Globus pallidus (tissue), 1 donor: Measurements from ENCODE around the gene ABCA8.
"Not testable (repeated sequence)": the region's sequence is repeated elsewhere in the genome, so short reads cannot be mapped to it uniquely, and the experiment has no call there.

ENCODE experiments used
- DNase-seq: peaks from one replicate; pipeline ENCODE4 v3.0.0-alpha.2; 2015; ENCODE audit warnings: low spot score

ABCA8 gene, protein sequence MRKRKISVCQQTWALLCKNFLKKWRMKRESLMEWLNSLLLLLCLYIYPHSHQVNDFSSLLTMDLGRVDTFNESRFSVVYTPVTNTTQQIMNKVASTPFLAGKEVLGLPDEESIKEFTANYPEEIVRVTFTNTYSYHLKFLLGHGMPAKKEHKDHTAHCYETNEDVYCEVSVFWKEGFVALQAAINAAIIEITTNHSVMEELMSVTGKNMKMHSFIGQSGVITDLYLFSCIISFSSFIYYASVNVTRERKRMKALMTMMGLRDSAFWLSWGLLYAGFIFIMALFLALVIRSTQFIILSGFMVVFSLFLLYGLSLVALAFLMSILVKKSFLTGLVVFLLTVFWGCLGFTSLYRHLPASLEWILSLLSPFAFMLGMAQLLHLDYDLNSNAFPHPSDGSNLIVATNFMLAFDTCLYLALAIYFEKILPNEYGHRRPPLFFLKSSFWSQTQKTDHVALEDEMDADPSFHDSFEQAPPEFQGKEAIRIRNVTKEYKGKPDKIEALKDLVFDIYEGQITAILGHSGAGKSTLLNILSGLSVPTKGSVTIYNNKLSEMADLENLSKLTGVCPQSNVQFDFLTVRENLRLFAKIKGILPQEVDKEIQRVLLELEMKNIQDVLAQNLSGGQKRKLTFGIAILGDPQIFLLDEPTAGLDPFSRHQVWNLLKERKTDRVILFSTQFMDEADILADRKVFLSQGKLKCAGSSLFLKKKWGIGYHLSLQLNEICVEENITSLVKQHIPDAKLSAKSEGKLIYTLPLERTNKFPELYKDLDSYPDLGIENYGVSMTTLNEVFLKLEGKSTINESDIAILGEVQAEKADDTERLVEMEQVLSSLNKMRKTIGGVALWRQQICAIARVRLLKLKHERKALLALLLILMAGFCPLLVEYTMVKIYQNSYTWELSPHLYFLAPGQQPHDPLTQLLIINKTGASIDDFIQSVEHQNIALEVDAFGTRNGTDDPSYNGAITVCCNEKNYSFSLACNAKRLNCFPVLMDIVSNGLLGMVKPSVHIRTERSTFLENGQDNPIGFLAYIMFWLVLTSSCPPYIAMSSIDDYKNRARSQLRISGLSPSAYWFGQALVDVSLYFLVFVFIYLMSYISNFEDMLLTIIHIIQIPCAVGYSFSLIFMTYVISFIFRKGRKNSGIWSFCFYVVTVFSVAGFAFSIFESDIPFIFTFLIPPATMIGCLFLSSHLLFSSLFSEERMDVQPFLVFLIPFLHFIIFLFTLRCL (N-terminal part only)

DNA sequence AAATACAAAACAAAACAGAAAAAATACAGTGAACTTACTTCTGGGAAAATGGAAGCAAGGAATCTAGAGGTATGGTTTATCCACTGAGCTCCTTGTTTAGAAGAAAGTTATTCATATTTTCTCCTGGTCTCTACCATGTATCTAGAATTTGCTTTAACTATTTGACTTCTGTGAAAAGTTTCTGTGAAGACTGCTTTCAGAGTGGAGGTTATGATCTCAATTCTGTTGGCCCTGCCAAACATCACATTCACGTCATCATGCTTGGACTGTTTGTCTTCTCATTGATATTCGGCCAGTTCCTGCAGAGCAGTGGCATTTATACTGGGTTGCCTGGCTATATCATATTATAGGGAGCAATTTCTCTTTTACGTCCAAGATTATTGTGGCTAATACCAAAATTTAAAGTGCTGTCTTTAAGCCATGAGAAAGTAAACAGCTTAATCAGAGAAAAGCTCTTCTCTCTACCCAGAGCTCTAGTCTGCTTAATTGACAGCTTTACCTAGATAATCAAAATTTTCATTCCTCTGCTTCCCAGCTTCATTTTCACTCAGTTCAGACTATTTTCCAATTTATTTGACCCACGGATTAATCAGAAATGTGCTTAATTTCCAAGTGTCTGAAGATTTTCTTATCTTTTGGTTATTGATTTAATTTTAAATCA, at the start of gene ABCA8:
TSS of gene ABCA8 (minus strand) at position 212 of the 661 bp plus-strand sequence. CDS start 13,358 bp downstream, outside the sequence.
- DNase-seq = peak; percentile 94

DNA sequence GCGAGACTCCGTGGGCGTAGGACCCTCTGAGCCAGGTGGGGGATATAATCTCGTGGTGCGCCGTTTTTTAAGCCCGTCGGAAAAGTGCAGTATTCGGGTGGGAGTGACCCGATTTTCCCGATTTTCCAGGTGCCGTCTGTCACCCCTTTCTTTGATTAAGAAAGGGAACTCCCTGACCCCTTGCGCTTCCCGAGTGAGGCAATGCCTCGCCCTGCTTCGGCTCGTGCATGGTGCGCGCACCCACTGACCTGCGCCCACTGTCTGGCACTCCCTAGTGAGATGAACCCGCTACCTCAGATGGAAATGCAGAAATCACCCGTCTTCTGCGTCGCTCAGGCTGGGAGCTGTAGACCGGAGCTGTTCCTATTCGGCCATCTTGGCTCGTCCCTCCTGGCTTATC, 49.6 kb upstream of the ABCA8 start:
- DNase-seq = not testable (repeated sequence)

DNA sequence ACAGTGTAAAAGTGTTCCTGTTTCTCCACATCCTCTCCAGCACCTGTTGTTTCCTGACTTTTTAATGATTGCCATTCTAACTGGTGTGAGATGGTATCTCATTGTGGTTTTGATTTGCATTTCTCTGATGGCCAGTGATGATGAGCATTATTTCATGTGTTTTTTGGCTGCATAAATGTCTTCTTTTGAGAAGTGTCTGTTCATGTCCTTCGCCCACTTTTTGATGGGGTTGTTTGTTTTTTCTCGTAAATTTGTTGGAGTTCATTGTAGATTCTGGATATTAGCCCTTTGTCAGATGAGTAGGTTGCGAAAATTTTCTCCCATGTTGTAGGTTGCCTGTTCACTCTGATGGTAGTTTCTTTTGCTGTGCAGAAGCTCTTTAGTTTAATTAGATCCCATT, 44.6 kb upstream of the ABCA8 start:
- DNase-seq = not testable (repeated sequence)

DNA sequence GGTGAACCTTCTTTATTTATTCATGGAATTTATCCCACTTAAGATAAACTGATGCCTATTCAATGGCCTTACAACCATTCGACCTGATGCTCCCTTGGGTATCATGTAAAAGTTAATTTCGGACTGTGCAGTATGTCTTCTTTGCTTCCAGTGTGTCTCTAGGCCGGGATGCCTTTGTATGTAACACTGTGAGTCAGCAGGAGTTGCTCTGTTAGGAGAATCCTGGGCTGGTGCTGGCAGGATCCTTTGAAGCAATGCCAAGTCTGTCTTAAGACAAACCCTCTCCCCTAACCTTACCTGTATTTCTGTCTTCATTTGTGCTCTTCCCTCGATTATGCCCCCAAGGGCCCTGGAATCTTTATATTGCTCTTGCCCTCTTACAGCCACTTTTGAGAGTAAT, 37.9 kb upstream of the ABCA8 start:
- no peak for DNase-seq

DNA sequence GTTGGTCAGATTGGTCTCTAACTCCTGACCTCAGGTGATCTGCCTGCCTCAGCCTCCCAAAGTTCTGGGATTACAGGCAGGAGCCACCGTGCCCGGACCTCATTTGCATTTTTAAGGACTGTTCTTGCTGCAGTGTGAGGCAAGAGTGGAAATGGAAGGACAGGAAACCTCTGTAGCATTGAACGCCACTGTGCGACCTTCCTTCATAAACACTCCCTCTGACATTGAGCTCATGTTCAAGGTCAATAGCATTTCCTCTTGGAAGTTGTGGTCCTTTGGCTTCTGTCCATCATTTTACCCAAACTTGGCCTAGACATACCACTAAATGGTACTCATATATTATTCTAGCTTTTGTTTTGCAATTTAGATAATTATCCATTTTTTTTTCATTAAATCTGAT, 32.8 kb upstream of the ABCA8 start:
- DNase-seq = no peak

DNA sequence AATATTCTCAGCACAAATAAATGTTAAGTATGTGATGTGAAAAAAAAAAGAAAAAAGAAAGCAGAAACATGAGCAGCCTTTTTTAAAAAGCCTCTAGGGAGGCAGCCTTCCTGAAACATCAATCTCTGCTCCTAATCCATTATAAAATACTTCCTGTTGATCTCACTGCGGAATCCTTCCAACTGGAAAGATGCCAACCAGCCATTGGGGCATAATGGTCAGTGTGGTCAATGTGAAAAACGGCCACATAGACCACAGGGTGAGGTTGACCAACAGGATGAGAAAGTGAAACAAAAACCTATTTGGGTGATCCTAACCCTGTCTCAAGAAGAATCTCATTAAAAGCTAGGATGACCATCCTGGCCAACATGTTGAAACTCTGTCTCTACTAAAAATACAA, 26.1 kb upstream of the ABCA8 start:
- no peak for DNase-seq

DNA sequence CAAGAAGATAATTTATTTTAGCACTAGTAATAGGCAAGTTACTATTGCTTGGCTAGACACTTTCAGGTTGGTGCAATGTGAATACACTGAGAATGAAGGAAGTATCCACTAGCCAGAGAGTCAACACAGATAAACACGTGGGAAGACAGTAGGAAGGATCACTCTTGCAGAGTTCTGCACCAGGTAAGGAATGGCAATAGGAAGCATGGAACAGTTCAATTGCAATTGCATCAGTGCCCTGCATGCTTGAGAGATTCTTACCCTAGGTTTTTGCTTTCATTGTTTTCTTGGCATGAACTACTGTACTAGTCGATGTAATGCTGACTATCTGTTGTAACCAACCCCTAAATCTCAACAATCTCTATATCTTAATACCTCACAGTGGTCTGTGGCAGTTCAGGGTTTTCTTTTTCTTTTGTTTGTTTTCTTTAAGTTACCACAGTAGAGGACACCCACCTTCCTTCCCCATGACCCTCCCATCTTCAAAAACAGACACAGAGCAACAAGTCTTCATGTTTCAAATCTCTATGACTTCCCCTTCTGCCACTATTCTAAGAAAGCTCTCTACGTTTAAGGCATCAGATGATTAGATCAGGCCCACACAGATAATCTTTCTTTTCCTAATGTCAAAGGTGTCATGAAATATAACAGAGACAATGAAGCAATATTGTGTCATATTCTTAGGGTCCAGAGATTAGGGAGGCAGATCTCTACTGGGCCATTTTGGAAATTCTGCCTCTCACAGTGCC, 18.1 kb upstream of the ABCA8 start:
- DNase-seq = no peak

DNA sequence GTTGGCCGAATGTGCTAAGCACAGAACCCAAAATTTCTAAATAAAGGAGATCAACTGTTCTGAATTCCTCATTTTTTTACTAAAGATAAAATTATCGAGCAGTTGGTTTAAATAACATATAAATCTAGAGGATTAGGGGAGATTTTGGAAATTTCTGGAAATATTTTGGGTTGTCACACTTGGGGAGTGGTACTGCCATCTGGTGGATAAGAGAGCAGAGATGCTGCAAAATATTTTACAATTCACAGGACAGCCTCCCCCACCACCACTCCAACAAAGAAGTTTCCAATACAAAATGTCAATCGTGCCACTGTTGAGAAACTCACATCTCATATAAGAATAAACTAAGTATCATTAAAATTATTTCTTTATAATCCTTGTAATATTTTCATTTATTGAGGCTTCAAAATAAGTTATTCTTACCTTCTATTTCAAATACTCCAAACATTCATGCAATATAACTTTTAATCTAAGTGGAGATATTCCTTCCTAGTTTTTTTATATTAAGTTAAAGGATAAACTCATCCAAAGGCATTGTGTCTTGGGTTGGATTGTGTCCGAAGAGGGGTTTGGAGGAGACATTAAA, 17.0 kb upstream of the ABCA8 start:
- peak; percentile 78 for DNase-seq

DNA sequence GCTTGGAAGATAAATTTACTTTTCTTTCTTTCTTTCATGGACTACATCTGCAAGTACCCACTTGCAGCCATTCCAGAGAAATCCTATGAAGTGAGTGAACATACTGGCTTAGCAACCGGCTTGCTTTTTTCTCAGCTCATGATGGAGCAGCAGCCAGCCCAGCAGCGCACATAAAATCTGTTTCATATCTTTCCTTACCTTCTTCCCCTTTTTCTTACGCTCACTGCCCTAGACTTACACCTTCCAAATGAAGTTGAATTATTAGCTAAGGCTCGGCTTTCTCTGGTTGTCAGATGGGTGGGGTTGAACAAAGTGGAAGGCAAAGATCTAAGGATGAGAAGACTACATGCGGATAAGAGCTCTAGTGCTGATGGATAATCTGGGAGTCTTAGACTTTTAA, 13.9 kb upstream of the ABCA8 start:
- no peak for DNase-seq

DNA sequence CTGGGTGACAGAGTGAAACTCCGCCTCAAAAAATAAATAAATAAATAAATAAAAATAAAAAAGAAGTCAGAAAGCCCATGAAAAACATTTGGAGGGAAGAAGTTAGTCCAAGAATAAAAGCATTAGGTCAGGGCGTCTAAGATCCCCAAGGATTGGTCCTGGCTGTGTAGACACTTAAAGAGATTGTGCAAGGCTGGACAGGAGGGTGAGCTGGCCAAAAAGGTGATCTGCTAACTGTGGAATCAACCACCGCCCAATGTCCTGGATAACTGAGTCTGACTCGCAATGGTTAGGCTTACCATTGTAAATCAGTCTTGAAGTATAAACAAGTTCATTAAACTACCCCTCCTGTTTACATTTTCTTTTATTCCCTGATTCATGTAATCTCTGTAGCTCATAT, 8.8 kb upstream of the ABCA8 start:
- DNase-seq = no peak

DNA sequence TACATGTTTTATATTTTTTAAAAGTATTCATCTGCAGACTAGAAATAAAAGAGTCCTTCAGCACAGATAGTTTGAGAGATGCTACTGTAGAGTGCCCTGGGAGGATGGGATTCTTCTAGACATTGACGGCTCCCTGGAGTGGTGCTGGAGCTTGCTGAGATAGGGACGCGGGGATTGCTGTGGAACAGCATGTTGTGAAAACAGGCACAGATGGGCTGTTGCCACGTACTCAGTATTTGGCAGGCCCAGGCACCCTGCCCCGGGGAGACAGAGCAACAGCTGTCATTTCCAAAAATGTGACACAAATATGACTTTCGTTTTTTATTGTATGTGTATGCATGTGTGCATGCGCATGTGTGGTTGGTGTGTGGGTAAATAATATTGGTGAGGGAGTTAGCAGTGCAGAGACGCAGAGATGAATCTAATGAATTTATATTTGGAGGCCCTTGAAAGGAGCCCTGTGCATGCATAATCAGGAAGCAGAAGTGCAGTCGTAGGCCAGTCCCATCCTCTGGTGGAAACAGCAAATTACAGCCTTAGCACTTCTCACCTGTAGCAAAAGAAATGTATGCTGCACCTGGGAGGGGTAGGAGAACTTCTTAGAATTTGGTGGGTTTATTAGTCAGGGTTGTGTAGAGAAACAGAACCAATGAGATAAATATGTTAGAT, 6.2 kb upstream of the ABCA8 start:
- no peak for DNase-seq

DNA sequence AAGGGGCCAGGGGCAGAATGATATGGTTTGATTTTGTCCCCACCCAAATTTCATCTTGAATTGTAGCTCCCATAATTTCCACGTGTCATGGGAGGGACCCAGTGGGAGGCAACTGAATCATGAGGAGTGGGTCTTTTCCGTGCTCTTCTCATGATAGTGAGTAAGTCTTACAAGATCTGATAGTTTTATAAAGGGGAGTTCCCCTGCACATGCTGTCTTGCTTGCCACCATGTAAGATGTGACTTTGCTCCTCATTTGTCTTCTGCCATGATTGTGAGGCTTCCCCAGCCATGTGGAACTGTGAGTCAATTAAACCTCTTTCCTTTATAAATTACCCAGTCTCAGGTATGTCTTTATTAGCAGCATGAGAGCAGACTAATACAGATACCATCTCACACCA, 3.9 kb upstream of the ABCA8 start:
- DNase-seq = not testable (repeated sequence)

DNA sequence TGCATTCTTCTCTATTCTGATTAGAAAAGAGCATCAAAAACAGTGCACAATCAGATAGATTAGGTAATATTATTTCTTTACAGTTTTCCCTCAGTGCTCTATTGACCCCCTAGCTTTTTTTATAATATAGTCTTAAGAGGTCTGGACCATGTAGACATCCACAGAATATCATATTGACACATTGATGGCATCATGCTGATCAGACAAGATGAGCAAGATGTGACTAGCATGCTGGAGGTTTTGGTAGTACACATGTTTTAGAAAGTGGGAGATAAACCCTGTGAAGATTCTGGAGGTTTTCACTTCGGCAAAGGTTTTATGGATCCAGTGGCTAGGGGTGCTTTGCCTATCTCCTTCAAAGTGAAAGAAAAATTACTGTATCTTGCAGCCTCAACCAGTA, 2.8 kb upstream of the ABCA8 start:
- no peak for DNase-seq

DNA sequence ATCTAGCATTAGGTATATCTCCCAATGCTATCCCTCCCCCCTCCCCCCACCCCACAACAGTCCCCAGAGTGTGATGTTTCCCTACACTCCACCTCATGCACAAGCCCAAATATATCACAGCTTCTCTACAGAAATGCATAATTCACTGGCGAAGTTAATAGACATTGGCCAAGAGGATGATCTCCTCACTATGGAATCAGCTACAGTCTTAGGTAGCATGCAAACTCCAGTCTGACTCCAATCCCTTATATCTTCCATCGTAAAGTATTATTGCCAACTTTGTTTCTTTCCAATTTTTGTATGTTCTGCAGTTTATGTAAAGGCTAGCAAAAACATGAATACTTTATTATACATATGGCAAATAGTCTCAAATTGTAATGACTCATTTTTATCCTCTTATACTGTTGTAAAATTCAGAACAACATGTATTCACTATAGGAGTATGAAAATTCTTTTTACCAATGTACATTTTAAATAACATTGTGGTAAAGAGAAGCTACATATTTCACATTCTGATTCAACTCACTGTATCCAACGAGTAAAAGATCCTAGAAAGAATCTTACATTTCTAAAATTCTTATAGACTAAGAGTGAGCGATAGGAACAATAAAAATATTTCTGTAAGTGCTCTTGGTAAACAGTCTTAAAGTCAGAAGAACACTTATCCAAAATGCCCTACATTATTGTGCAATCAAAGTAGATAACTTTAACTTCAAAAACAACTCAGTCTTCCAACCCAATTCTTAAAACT, 871 bp downstream of the ABCA8 start:
- DNase-seq = peak; percentile 35

DNA sequence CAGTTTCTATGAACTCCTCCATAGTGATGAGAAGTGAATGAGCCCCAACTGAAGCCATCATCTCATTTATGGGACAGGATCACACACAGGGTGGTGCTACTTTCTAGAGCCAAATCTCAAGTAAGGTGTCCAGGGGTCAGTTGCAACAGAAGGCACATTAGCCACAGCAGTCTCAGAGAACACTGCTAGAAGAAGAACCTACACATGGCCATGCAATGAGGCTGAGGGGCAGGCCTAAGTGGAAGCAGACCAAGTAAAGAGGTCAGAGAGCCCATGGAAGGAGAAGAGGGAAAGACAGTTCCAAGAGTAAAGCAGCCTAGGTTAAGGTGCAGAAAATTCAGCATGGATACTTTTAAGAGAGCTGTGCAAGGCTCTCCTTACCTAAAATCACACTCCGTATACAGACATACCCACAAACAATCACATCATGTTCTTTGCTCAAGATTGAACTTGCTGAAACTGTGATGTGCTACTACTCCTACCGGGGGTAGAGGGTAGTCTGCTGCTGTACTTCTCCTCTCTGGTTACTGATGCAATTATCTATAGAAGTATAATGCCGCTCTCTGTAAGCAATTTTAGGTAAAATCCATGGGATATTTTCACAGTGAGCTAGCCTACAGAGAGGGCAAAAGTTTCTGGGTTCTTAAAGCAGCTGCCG, 1.7 kb downstream of the ABCA8 start:
- DNase-seq = peak; percentile 35

DNA sequence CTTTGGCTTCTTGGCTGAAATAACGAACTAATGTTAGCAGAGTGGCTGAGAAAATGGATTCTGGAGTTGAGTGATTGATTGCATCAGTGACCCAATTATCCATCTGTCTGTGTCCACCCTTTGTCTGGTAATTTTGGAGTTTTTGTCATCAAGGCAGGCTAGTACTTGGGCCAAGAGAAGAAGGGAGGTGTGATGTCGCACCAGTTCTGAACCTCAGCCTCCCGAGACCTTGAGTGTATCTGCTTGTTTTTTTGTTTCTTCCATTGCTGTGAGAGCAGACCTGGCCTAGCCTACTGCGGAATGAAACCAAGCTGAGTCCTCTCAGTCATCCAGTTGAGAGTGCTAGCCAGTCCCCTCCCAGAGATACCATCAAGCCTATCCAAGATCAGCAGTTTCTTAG, 4.5 kb downstream of the ABCA8 start:
- DNase-seq = no peak

DNA sequence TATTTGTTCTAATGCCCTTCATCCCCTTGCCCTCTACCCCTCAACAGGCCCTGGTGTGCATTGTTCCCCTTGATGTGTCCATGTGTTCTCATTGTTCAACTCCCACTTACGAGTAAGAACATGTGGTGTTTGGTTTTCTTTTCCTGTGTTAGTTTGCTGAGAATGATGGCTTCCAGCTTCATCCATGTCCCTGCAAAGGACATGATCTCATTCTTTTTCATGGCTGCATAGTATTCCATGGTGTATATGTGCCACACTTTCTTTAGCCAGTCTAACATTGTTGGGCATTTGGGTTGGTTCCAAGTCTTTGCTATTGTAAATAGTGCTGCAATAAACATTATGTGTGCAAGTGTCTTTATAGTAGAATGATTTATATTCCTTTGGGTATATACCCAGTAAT, 7.3 kb downstream of the ABCA8 start:
- DNase-seq = not testable (repeated sequence)

DNA sequence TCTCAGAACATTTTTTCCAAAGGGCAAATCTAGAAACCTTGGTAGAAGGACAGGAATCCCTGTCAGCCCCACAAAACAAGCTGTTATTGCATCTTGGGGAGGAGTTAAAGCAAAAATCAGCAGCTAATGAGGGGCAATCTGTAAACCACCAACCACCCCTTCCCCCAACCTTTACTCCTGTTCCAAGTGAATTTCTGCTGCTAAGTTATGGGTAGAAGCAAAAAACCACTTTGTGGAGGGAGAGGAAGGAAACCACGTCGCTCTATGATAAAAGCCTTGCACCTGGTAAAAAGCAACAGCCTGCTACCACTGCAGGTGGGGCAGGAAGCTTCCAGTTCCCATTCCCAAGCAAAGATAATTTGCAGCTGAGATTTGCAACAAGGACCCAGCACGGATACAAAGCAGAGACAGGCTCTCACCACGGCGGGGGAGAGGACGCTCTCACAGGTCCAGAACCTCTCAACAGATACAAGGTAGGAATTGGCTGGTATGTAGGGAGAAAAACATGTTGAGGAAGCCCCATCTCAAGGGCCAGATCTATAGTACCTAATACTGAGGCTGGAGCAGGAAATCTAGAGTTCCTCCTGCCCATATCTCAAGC, 10.7 kb downstream of the ABCA8 start:
- DNase-seq = no peak

DNA sequence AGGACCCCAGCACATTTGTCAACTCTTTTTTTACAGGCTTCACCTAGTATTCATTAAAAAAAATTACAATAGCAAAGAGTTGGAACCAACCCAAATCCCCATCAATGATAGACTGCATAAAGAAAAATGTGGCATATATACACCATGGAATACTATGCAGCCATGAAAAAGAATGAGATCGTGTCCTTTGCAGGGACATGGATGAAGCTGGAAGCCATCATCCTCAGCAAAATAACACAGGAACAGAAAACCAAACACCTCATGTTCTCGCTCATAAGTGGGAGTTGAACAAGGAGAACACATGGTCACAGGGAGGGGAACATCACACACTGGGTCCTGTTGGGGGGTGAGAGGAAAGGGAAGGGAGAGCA, 11.4 kb downstream of the ABCA8 start:
- DNase-seq = not testable (repeated sequence)
